HG02938 (cell line): ENCODE data around the gene LYVE1.

Source experiments
- ATAC-seq: cut with Tn5 transposase; IDR thresholded peaks from one replicate; pipeline ENCODE4 v1.9.1; 2021; ENCODE audit warnings: mild to moderate bottlenecking, moderate library complexity; ENCODE audit not compliant: unreplicated experiment

LYVE1 gene

DNA sequence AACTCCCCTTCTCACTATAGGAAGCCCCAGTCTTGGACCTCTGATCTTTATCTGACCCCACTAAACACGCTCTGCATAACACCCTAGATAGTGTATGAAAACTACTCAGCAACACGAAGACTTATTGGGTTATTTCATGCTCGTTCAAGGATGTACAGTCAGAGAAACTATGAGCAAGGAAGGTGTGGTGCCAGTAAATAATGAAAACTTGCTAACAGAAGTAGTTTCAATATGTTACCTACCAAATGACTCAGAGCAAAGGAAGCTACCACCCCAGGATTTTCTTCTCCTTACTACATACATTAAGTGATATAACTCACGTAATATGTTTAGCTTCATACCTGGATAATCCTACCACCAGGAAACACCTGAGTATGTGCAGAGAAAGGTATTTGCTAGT, 25.9 kb upstream of the LYVE1 start:
- no peak for ATAC-seq

DNA sequence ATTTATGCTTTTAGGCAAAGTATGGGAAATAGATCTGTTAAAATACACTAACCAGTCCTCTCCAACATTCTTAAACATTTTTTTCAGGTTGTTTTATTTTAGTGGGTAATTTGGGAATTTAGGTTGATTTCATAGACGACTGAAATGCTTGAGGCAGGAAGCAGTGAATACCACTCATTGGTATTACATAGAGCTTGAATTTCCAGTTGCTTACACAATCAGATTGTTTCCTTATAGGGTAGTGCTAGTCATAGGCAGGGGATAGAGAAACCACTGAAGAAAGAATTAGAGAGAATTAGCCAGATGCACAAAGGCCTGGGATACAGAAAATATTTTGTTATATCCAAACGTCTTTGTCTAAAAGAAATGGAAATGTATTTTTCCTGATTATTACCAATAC, 23.9 kb upstream of the LYVE1 start:
- ATAC-seq = no peak

DNA sequence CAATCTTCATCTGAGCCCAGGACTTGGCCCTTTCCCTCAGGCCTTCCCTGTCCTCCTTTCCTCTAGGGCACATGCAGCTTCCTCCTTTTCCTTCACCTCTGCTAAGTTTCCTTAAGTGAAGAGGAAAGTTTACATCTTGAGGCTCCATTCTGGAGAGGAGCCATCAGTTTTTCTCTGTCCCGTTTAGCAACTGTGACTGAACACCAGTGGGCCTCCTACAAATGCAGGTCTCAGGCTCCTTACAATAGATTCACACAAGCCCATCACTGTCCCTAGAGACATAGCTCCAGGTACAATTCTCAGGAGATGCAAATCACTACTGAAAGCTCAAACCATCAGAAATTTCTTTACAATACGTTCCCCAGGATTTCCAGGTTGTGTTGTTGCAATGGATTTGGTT, 23.3 kb upstream of the LYVE1 start:
- no peak for ATAC-seq

DNA sequence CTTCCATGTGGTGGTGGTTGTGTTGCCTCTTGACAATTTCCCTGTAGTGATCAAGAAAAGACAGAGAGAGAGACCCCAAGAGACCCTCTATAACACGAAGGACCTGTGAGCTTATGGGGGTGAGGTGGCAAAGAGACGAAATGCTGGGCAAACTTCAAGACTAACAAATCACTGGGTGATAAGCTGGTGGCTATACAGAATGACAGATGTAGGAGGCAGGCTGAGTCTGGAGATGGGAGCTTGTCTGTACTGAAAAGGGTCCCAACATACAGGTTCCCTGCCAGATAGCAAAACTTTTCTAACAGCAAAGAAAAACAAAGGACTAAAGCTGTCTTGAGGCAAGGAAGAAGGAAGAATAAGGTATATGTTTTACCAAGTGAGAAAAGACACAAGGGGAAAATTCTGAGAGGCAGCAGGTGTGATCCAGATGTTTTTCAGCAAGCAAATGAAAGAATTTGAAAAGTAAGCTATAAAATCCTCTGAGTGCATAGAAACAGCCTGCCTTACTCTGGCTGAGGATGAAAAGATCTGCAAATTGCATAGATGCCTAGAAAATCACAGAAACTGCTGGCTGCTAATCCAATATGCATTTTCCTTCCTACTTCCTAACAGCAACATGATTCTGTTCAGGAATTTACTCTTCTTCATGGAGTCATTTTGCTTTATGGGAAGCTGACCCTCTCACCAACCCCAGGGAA, 21.9 kb upstream of the LYVE1 start:
- no peak for ATAC-seq

DNA sequence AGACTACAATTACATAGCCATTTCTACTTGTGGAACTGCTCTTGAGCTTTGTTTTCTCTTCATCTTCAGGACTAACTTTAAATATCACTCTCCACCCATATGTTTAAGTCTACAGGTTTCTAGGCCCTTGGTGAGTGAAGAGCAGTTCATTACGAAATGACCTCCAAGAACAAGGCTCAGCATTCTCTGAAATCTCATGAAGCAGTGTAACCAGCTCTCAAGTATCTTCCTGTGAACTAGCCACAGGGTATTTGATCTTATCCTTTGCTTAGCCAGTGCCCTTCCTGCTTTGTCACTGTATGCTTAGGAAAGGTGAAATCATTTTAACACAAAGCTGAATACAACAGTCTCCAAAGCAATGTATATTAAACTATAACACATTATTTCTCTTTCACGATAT, 20.4 kb upstream of the LYVE1 start:
- no peak for ATAC-seq

DNA sequence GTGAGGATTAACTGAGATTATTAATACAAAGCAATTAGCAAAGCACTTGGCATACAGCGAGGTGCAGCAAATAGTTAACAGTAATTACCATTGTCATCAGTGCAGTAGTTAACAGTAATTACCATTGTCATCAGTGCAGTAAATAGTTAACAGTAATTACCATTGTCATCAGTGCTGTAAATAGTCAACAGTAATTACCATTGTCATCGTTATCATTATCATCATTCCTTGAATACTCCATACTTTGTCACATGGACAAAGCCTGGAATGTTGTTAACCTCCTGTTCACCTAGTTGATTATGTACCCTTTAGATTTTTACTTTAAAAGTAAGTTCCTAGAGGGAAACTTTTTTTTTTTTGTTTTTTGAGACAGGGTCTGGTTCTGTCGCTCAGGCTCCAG, 19.5 kb upstream of the LYVE1 start:
- no peak for ATAC-seq

DNA sequence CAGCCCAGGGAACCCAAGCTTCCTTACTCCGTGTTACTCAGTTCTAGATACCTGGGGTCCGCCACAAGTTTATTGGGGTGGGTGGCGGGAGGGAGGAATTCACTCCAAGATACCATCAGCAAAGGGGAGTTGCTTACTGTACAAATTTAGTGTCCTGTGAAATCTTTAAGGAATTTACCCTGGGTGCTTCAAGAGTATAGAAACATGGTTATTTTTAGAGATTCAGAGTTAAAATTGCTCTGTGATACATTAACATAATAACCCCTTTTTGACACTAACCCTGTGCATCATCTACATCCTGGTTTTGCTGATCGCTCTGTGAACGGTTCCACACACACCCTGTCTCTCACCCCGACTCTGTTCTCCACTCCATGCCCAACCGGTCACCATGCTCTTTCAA, 18.9 kb upstream of the LYVE1 start:
- no peak for ATAC-seq

DNA sequence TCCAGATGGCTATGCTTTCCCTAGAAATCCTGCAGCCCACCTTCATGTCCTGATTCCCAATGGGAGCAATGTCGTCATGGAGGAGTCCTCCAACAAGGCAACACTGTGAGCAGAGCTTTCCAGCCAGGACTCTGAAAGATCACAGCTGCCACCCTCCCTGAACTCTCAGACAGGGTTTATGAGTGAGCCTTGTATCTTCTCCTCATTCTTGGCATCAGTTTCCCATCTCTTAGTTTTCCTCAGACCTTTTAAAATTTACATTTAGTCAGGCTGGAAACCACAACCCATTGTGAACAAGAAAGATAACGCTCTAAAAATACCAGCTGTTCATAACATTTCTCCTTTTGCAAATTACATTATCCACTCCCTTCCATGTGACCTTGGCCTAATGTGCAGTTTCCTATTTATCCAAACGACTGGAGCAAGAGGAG, 15.6 kb upstream of the LYVE1 start:
- ATAC-seq = no peak

DNA sequence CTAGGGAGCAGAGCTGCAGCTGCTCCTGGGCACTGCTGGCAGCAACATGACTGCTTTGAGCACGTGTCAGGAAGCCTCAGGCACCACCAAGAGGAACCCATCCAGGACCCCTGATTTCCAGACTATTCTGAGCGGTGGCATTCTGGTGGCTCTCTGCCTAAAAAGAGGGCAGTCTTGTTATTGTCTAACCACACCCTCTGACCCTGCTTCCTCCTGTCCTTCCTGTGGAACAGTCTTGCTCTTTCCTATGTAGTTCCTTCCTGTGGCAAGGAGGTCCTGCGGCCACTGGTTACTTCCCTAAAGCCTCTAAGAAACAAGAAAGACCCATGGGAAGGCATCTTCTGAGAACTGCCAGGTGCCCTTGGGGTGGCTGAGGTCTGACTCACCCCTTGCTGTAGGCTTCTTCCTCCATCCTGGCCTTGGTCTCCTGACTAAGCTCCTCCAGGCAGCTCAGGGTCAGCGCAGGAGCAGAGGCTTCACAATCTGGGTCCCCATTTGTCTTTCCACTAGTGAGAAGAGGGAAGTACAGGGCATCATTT, 13.1 kb upstream of the LYVE1 start:
- ATAC-seq = no peak

DNA sequence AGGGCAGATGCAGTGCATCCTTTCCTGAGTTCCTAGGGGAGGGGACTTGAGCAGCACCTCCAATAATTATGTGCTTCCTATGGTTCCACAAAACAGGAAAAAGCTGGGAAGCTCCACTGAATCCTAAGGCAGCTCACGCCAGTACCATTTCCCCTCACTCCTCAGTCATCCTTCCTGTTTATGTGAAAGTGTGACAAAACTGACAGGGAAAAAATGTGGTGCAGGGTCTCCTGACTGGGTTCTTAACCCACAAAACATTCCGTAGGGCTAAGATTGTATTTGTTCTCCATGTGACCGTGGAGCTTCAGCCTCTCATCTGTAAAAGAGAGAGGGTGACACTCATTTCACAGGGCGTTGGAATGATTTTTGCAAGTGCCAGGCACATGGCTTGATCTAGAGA, 12.2 kb upstream of the LYVE1 start:
- ATAC-seq = no peak

DNA sequence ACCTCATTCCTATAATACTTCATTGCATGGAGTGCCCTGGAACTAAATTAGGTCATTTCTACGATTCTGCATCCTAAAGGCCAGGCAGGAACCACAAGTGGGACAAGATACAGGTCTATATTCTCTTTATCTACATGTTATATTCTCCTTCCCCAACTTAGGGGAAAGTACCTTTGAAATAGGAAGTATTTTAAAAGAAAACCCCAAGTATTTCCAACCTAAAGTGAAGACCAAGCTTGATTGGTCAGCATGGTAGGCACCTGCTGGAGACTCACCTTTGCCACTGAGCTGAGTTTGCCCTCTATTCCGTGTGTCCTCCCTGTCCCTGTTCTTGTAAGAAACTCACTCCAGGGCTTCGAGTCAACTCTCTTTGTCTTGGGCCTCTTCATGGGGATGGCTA, 11.2 kb upstream of the LYVE1 start:
- ATAC-seq = no peak

DNA sequence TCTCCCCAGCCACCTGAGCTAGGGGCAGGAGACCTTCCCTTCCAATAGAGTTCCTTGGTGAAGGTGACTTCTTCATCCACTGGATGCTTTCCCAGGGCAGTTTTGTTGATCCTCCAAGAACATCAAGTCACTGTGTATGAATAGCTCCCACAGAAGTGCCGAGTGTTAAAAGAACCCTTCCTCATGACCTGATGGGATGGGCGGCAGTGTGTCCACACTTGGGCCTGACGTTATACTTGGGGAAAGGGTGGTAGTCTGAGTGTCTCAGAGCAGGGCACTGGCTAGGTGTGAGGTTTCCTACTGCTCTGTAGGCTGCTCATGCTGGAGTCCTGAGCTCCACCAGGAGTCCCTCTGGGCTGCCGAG, 7.6 kb upstream of the LYVE1 start:
- no peak for ATAC-seq

DNA sequence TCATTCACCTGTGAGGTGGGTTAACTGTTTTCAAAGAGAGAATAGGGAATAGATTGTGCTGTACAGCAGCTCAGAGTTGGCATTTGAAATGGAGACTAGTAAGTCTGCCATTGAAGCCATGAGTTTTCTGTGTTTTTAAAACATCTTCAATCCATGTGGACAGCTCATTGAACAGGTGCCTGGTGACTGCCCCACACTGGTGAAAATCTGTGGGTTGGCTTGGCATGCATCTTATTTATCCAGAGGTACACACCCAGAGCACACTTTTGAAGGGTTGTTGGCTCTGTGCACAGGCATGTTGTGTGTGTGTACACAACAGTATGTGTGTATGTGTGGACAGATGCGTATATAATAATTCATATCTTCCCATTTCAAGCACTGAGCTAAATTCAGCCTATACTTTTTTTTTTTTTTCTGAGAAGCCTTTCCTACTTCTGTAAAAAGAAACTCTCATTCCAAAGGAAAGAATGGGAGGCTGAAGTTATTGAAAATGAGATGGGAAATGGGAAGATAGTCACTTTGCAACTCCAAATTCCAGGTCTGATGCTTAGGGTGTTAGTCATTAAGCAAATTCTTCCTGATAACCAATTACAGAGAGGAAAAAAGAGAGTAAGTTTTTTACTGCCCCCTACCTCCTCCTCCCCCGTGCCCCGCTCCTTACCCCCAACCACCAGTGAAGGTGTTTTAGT, 7.0 kb upstream of the LYVE1 start:
- no peak for ATAC-seq

DNA sequence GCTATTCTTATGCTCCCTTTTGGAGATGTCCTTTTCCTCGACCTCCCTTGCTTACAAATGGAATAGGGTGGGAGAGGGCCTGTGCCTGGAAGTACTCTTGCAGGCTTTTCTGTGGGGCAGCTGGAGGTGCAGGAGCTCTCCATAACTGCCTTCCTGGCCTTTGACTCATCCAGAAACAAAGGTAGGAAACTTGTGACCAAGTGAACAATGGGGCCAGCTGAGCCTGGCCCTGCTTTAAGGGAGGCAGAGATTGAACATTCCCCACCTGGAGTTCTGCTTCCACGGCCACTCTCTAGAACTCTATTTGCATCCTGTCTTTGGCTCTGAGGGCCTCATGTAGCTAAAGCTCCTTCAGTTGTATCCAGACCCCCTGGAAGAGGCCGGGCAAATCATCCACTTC, 5.1 kb upstream of the LYVE1 start:
- ATAC-seq = no peak

DNA sequence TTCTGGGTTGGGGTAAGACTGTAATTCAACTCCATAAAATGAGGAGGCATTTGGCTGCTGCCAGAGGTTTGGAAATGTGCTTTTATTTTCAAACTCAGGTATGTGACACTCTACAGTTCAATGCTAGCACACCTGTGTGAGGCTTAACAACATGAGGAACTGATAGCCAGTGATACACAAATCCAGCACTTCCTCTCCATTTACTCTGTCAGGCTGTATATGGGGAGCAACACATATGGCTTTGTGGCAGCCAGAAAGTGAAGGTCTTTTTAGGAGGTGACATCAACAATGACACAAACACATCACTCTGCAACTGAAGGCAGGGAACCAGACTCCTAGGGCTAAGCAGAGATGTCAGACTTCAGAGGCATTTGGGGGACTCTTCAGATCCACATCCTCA, 4.6 kb upstream of the LYVE1 start:
- no peak for ATAC-seq

DNA sequence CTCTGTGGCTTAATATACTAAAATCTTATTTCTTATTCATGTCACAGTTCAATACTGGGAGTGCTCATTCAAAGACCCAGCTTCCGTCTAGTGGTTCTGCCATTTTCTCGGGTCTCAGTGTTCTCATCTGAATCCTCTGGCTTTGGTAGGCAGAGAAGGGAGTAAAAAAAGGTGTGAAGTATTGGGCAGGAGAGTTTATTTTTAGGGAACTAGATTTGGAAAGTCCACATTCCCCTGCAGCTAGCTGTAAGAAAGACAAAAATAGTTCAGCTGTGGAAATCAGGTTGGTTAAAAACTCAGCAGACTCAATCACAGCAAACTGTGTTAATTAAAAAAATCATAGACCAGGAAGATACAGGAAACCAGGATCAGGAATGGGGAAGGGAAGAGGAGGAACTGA, 4.1 kb upstream of the LYVE1 start:
- no peak for ATAC-seq

DNA sequence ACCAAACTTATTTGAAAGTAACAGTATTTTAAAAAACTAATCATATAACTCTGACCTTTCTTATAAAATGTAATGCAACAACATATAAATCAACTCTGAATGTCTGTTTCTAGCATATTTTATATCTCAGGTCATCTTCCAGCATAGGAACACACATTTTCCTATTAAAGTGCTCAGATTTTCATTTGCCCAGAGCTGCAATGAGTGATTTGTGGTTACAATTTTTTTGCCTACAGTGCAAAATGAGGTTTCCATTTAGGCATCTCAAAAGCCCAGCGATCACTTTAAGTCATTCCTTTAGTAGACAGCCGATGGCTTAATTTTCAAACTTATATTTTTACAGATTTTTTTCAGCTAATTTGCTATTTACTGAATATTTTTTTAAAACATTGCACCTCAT, 1.0 kb downstream of the LYVE1 start:
- ATAC-seq = no peak

DNA sequence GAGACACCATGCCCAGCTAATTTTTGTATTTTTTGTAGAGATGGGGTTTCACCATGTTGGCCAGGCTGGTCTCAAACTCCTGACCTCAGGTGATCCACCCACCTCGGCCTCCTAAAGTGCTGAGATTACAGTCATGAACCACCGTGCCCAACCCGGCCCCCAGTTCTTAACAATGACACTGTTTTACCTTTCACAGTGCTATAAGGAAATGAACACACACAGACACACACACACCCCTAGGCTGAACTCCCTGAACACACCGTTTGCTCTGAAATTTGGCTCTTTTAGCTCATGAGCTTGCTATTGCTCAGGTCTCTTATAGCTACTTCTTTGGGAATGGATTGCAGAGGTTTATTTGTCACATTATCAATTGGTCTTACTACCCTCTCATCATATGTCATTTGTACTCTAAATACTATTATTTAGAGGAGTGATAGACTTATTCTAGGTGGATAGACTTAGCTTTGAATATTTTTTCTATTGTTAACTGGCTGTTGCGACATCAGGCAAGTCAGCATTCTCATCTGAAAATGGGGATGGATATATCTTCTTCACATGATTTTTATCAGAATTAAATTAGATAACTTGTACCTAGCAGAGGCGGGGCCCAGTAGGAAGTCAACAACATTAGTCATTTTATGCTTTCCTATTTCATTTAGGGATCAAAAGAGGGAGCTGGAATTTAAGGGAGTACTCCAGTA, 2.1 kb downstream of the LYVE1 start:
- ATAC-seq = no peak

DNA sequence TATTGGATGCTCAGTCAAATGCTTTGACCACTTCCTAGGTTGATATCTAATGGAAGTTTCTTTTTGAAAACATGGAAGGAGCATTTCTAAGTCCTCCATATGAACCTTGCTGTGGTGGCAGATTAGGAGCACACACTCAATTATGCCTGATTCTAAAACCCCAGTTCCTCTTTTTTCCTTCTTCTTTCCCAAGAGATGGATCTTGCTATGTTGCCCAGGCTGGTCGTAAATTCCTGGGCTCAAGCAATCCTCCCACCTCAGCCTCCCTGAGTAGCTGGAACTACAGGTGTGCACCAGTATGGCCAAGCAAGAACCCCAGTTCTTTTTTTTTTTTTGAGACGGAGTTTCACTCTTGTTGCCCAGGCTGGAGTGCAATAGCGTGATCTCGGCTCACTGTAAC, 3.0 kb downstream of the LYVE1 start:
- no peak for ATAC-seq

DNA sequence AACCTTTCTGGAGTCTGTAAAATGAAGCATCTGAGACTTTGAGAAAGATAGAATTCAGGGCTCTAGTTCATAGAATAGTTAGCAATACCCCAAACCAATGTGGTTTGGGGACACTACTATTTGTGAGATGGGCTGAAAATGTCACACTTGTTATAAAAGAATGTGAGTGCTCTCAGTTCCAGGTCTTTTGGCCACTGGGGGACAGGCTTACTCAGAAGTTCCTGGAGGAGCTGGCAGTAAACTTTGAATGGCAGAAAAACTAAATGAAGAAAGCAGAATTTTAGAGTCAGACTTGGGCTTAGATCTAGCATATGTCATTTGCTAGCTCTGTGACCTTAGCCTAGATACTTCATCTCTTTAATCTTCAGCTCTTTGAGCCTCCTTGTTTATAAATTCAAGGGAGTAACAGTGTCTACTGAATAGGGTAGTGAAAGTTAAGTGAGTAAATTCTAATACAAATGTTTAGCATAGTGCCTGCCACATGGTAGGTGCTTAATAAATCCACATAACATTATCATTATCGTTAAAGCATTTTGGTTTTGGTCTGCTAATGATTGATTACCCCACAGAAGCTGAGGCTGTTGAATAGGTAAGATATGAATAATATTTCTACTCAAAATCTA, 3.7 kb downstream of the LYVE1 start:
- no peak for ATAC-seq

DNA sequence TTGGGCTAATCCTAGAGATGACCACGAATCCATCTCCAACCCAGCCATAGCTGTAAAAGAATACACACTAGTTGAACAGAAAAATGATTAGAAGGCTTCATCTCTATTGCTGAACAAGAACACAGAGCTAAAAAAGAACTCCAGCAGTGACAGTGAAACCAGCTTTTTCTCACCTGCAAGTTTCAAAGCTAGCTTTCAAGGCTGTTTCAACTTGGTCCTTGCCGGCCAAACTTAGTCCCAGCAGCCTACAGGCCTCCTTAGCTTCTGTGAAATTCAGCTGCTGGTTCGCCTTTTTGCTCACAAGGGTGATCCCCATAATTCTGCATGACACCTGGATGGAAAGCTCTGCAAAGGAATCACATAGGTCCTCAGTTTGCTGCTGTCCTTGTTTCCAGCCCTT, 4.4 kb downstream of the LYVE1 start:
- ATAC-seq = no peak

DNA sequence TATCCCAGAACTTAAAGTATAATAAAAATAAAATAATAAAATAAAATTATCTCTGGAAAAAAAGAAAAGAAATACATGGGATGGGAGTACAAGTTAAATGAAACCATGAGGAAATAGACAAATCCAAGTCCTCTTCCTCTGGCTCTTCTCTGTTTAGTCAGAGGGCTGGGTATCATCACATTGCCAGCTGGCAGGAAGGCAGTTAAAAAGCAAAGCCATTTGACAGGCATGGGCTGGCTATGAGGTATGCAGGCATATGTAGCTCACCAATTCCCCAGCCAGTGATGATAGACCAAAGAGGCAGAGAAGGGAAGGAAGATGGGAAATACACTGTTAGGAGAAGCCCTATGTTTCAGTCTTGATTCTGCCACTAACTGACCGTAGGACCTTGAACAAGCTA, 6.5 kb downstream of the LYVE1 start:
- ATAC-seq = no peak
